ENCODE measurements around the gene RAD18. TPM values are rescaled to one million over a fixed set of nuclear protein-coding genes. Genes with fewer than 3 reads are reported as not detected.

The RAD18 gene
- total RNA-seq, 2 experiments from 2014 or later = 39.9 to 44.8 TPM

GRCh38 chr3:8842293-8842692 lies 121.0 kb downstream of the RAD18 start:
- Histone ChIP-seq H3K4me2 (ENCODE audit: low read length) (no peak overlapping the region), H3K9me3 (ENCODE audit: low read length) (no peaks in the 10 kb centered on the region), H2AFZ (ENCODE audit: low read length) (no peak overlapping the region), H3K9me2 (ENCODE audit: insufficient read depth, low read length) (no peaks in the 10 kb centered on the region), H3K4me3 (ENCODE audit: low read depth, low read length, poor library complexity, severe bottlenecking) (no peak overlapping the region), H3K79me2 (ENCODE audit: insufficient read depth, low read depth, low read length) (no peaks in the 10 kb centered on the region), H3K27ac (ENCODE audit: low read depth, low read length, poor library complexity, severe bottlenecking) (no peak overlapping the region), H4K20me1 (ENCODE audit: insufficient read depth, low read length) (no peaks in the 10 kb centered on the region), H3K36me3 (ENCODE audit: insufficient read depth, low read length) (no peaks in the 10 kb centered on the region), H3K4me1 (ENCODE audit: insufficient read depth, low read length, poor library complexity, severe bottlenecking) (no peaks in the 10 kb centered on the region)
- no peak for TF ChIP-seq EZH2phosphoT487 (IDR thresholded peaks at IDR 0.05; ENCODE audit: borderline replicate concordance, low read depth, low read length)
- TF ChIP-seq, protein P1, sequence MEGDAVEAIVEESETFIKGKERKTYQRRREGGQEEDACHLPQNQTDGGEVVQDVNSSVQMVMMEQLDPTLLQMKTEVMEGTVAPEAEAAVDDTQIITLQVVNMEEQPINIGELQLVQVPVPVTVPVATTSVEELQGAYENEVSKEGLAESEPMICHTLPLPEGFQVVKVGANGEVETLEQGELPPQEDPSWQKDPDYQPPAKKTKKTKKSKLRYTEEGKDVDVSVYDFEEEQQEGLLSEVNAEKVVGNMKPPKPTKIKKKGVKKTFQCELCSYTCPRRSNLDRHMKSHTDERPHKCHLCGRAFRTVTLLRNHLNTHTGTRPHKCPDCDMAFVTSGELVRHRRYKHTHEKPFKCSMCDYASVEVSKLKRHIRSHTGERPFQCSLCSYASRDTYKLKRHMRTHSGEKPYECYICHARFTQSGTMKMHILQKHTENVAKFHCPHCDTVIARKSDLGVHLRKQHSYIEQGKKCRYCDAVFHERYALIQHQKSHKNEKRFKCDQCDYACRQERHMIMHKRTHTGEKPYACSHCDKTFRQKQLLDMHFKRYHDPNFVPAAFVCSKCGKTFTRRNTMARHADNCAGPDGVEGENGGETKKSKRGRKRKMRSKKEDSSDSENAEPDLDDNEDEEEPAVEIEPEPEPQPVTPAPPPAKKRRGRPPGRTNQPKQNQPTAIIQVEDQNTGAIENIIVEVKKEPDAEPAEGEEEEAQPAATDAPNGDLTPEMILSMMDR (conservative IDR thresholded peaks at IDR 0.05; ENCODE audit: low read length) = no peak
- CTCF ChIA-PET (ENCODE audit: unreplicated experiment) = no interaction called here
- no peak for DNase-seq (ENCODE audit: low spot score)
- POLR2A ChIA-PET = no interaction called here
- BruUV-seq (replicated peaks) = no TSS peak
- intact Hi-C loops (cut with micrococcal nuclease; ENCODE audit: unreplicated experiment) = no loop called here

- TF ChIP-seq EZH2phosphoT487 (IDR thresholded peaks at IDR 0.05; ENCODE audit: borderline replicate concordance, low read depth, low read length) = no peak
- TF ChIP-seq, protein P1 (conservative IDR thresholded peaks at IDR 0.05; ENCODE audit: low read length) = no peak
- no peak overlapping the region for H3K4me2 ChIP-seq (ENCODE audit: low read length)
- no peaks in the 10 kb centered on the region for H4K20me1 ChIP-seq (ENCODE audit: insufficient read depth, low read length)
- ChIA-PET CTCF (ENCODE audit: unreplicated experiment) (no interaction called here), POLR2A (no interaction called here)
- H3K4me1 ChIP-seq (ENCODE audit: insufficient read depth, low read length, poor library complexity, severe bottlenecking) = no peaks in the 10 kb centered on the region
- H3K27ac ChIP-seq (ENCODE audit: low read depth, low read length, poor library complexity, severe bottlenecking) = no peak overlapping the region
- DNase-seq (ENCODE audit: low spot score) = no peak
- H3K9me3 ChIP-seq (ENCODE audit: low read length) = no peaks in the 10 kb centered on the region
- no peaks in the 10 kb centered on the region for H3K79me2 ChIP-seq (ENCODE audit: insufficient read depth, low read depth, low read length)
- H3K9me2 ChIP-seq (ENCODE audit: insufficient read depth, low read length) = no peaks in the 10 kb centered on the region
- BruUV-seq (replicated peaks) = no TSS peak
- intact Hi-C loops (cut with micrococcal nuclease; ENCODE audit: unreplicated experiment) = no loop called here
- H3K36me3 ChIP-seq (ENCODE audit: insufficient read depth, low read length) = no peaks in the 10 kb centered on the region
- H3K4me3 ChIP-seq (ENCODE audit: low read depth, low read length, poor library complexity, severe bottlenecking) = no peak overlapping the region
- no peak overlapping the region for H2AFZ ChIP-seq (ENCODE audit: low read length)
Observed at GRCh38 chr3:8841472-8841871, 121.8 kb downstream of the RAD18 start.

GRCh38 chr3:8840556-8840955 lies 122.7 kb downstream of the RAD18 start:
- TF ChIP-seq EZH2phosphoT487 (IDR thresholded peaks at IDR 0.05; ENCODE audit: borderline replicate concordance, low read depth, low read length) = no peak
- TF ChIP-seq, protein P1 (conservative IDR thresholded peaks at IDR 0.05; ENCODE audit: low read length) = no peak
- Histone ChIP-seq H3K4me3 (ENCODE audit: low read depth, low read length, poor library complexity, severe bottlenecking) (no peak overlapping the region), H3K4me2 (ENCODE audit: low read length) (no peak overlapping the region), H3K27ac (ENCODE audit: low read depth, low read length, poor library complexity, severe bottlenecking) (no peak overlapping the region), H4K20me1 (ENCODE audit: insufficient read depth, low read length) (no peaks in the 10 kb centered on the region), H3K4me1 (ENCODE audit: insufficient read depth, low read length, poor library complexity, severe bottlenecking) (no peaks in the 10 kb centered on the region), H3K79me2 (ENCODE audit: insufficient read depth, low read depth, low read length) (no peaks in the 10 kb centered on the region), H3K9me2 (ENCODE audit: insufficient read depth, low read length) (no peaks in the 10 kb centered on the region), H3K9me3 (ENCODE audit: low read length) (no peaks in the 10 kb centered on the region), H3K36me3 (ENCODE audit: insufficient read depth, low read length) (no peaks in the 10 kb centered on the region), H2AFZ (ENCODE audit: low read length) (no peak overlapping the region)
- CTCF ChIA-PET (ENCODE audit: unreplicated experiment) = no interaction called here
- POLR2A ChIA-PET = no interaction called here
- DNase-seq (ENCODE audit: low spot score) = no peak
- BruUV-seq (replicated peaks) = no TSS peak
- intact Hi-C loops (cut with micrococcal nuclease; ENCODE audit: unreplicated experiment) = no loop called here
